ENCODE measurements around the gene DDTL.
"Not testable (repeated sequence)": the region's sequence is repeated elsewhere in the genome, so short reads cannot be mapped to it uniquely, and the experiment has no call there.

The DDTL gene

DNA sequence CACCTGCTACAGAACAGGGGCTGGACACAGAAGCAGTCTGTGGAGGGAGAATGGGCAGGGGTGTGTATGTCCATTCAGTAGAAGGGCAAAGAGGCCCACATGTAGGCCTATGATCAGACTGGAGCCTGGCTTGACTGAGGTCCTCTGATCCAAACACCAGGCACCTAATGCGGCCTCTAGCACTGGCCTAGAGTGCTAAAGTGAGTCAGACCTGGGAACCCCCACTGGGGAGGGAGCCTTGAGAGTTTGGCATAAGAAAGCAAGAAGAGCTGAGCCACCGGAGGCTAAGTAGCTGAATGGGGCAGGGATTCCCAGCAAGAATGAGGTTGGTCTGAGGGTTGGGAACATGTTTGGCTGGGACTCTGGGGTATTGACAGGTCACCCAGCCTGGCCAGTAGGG lies 15.3 kb upstream of the DDTL start:
- H3K36me3 ChIP-seq (ENCODE audit: control insufficient read depth, low read length); H3K9me3 ChIP-seq (ENCODE audit: control insufficient read depth, insufficient read depth, low read length); H3K9me2 ChIP-seq (replicated peaks; ENCODE audit: control insufficient read depth, low read length); H4K20me1 ChIP-seq (ENCODE audit: control insufficient read depth, insufficient read depth, low read depth, low read length); H3K4me1 ChIP-seq (ENCODE audit: control insufficient read depth, low read length); H3K4me3 ChIP-seq (ENCODE audit: low read length); H3F3A ChIP-seq (ENCODE audit: control insufficient read depth, insufficient read depth); H3K27ac ChIP-seq (ENCODE audit: low read depth, low read length); H3K27me3 ChIP-seq (ENCODE audit: control insufficient read depth, low read length); H3K79me2 ChIP-seq (ENCODE audit: control insufficient read depth, low read length); H3K4me2 ChIP-seq (ENCODE audit: low read length): not testable (repeated sequence)

- not testable (repeated sequence) for H3K4me2 ChIP-seq (ENCODE audit: low read length); H3K4me1 ChIP-seq (ENCODE audit: control insufficient read depth, low read length); H3F3A ChIP-seq (ENCODE audit: control insufficient read depth, insufficient read depth); H3K4me3 ChIP-seq (ENCODE audit: low read length); H3K36me3 ChIP-seq (ENCODE audit: control insufficient read depth, low read length); H3K79me2 ChIP-seq (ENCODE audit: control insufficient read depth, low read length); H3K27me3 ChIP-seq (ENCODE audit: control insufficient read depth, low read length); H3K27ac ChIP-seq (ENCODE audit: low read depth, low read length); H4K20me1 ChIP-seq (ENCODE audit: control insufficient read depth, insufficient read depth, low read depth, low read length); H3K9me2 ChIP-seq (replicated peaks; ENCODE audit: control insufficient read depth, low read length); H3K9me3 ChIP-seq (ENCODE audit: control insufficient read depth, insufficient read depth, low read length)
These were observed 13.8 kb upstream of the DDTL start for GRCh38 chr22:23952794-23953405.

DNA sequence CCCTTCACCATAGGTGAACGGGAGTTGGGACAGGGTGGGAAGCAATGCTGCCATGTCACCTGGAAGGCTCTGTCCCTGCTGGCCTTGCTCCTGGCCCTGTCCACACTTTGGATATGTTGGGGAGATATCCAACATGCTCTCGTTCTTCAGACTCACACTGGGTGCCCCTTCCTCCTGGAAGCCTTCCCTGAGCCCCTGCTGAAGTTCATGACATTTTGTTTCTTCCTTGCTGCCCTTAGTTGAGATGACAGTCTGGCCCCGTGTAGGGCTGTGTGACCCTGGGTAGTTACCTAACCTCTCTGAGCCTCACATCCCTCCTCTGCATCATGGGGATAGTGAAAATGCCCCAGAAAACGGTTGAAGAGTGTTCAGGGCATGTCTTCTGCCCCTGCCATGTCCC lies 13.2 kb upstream of the DDTL start:
- H3K4me2 ChIP-seq (ENCODE audit: low read length); H4K20me1 ChIP-seq (ENCODE audit: control insufficient read depth, insufficient read depth, low read depth, low read length); H3F3A ChIP-seq (ENCODE audit: control insufficient read depth, insufficient read depth); H3K27ac ChIP-seq (ENCODE audit: low read depth, low read length); H3K9me2 ChIP-seq (replicated peaks; ENCODE audit: control insufficient read depth, low read length); H3K27me3 ChIP-seq (ENCODE audit: control insufficient read depth, low read length); H3K36me3 ChIP-seq (ENCODE audit: control insufficient read depth, low read length); H3K4me3 ChIP-seq (ENCODE audit: low read length); H3K9me3 ChIP-seq (ENCODE audit: control insufficient read depth, insufficient read depth, low read length); H3K79me2 ChIP-seq (ENCODE audit: control insufficient read depth, low read length); H3K4me1 ChIP-seq (ENCODE audit: control insufficient read depth, low read length): not testable (repeated sequence)

DNA sequence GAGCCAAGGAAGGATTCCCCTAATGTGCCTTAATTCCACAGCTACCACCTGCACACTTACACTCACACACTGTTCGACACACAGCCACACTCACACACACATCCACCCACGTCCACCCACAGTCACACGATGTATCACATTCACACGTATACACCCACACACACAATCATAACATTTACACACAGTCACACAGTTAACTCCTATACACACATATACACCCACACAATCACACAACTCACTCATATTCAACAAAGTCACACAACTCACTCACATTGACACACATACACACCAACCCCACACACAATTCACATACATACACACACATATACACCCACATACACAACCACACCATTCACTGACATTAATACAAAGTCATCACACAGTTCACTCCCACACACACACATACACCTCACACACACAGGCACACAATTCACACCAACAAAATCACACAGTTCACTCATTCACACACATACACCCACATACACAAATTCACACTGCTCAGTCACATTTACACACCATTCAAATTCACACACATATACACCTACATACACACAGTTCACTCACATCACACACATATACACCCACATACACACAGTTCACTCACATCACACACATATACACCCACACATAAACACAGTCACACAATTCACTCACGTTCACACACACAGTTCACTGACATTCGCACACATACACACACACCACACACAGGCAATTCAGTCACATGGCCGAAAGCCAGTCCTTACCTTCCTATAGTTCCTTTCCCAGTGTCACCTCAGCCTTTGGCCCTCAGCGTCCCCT lies 12.3 kb upstream of the DDTL start:
- not testable (repeated sequence) for H3K4me3 ChIP-seq (ENCODE audit: low read length); H3K4me1 ChIP-seq (ENCODE audit: control insufficient read depth, low read length); H3K4me2 ChIP-seq (ENCODE audit: low read length); H3K27me3 ChIP-seq (ENCODE audit: control insufficient read depth, low read length); H3F3A ChIP-seq (ENCODE audit: control insufficient read depth, insufficient read depth); H4K20me1 ChIP-seq (ENCODE audit: control insufficient read depth, insufficient read depth, low read depth, low read length); H3K79me2 ChIP-seq (ENCODE audit: control insufficient read depth, low read length); H3K9me2 ChIP-seq (replicated peaks; ENCODE audit: control insufficient read depth, low read length); H3K27ac ChIP-seq (ENCODE audit: low read depth, low read length); H3K9me3 ChIP-seq (ENCODE audit: control insufficient read depth, insufficient read depth, low read length); H3K36me3 ChIP-seq (ENCODE audit: control insufficient read depth, low read length)

DNA sequence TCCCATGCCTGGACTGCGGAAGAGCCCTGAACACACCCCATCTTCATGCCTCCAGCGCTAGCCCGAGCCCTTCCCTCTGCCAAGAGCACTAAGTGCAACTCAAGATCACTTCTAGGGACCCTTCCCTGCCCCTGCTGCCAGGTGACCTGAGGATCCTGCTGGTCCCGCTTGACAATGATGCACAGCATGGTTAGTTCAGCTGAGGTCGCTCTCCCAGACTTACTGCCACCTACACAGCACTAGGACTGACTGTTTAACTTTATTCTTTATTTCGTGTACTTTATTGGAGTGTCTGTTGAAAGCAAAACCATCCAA lies 11.7 kb upstream of the DDTL start:
- not testable (repeated sequence) for H3K9me3 ChIP-seq (ENCODE audit: control insufficient read depth, insufficient read depth, low read length); H3K27me3 ChIP-seq (ENCODE audit: control insufficient read depth, low read length); H3K27ac ChIP-seq (ENCODE audit: low read depth, low read length); H3K4me2 ChIP-seq (ENCODE audit: low read length); H4K20me1 ChIP-seq (ENCODE audit: control insufficient read depth, insufficient read depth, low read depth, low read length); H3K9me2 ChIP-seq (replicated peaks; ENCODE audit: control insufficient read depth, low read length); H3K36me3 ChIP-seq (ENCODE audit: control insufficient read depth, low read length); H3K4me1 ChIP-seq (ENCODE audit: control insufficient read depth, low read length); H3K4me3 ChIP-seq (ENCODE audit: low read length); H3K79me2 ChIP-seq (ENCODE audit: control insufficient read depth, low read length); H3F3A ChIP-seq (ENCODE audit: control insufficient read depth, insufficient read depth)

- not testable (repeated sequence) for H3K4me2 ChIP-seq (ENCODE audit: low read length); H3K9me2 ChIP-seq (replicated peaks; ENCODE audit: control insufficient read depth, low read length); H3K27ac ChIP-seq (ENCODE audit: low read depth, low read length); H3K36me3 ChIP-seq (ENCODE audit: control insufficient read depth, low read length); H4K20me1 ChIP-seq (ENCODE audit: control insufficient read depth, insufficient read depth, low read depth, low read length); H3F3A ChIP-seq (ENCODE audit: control insufficient read depth, insufficient read depth); H3K4me1 ChIP-seq (ENCODE audit: control insufficient read depth, low read length); H3K9me3 ChIP-seq (ENCODE audit: control insufficient read depth, insufficient read depth, low read length); H3K79me2 ChIP-seq (ENCODE audit: control insufficient read depth, low read length); H3K4me3 ChIP-seq (ENCODE audit: low read length); H3K27me3 ChIP-seq (ENCODE audit: control insufficient read depth, low read length)
These were observed 10.8 kb upstream of the DDTL start for GRCh38 chr22:23955886-23956285.
